ENCODE measurements around the gene ZAP70.

The ZAP70 gene

DNA sequence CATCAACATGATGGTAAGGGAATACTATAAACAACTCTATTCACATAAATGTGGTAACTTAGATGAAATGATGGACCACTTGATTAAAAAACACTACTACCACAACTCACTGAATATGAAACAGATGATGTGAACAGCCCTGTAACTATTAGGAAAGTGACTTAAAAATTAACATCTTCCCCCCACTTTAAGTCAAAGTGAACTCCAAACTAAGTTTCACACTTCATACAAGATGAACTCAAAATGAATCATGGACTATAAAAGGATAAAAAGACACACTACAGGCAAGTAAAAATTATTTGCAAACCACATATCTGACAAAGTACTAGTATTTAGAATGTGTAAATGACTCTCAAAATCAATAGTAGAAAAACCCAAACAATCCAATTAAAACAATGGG, 71.6 kb downstream of the ZAP70 start:
- no peak overlapping the region for H3K27ac ChIP-seq

DNA sequence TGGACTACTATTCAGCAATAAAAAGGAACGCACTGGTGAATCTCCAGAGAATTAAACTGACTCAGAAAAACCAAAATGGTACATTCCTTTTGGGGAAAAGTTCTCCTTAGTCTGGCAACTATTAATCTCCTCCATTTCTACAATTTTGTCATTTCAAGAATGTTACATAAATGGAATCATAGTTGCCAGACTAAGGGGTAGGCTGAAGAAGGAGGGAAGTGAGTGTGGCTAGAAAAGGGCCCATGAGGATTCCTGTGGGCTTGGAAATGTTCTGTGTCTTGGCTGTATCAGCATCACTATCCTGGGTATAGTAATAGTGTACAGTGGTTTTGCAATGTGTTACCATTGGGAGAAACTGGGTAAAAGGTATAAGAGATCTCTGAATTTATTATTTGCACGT, 72.4 kb downstream of the ZAP70 start:
- H3K27ac ChIP-seq = no peak overlapping the region
- no peak for TF ChIP-seq ZFX (IDR thresholded peaks at IDR 0.05; ENCODE audit: borderline replicate concordance)

More for the DNA sequence above, 71.6 kb downstream of the ZAP70 start:
- TF ChIP-seq, protein P1, sequence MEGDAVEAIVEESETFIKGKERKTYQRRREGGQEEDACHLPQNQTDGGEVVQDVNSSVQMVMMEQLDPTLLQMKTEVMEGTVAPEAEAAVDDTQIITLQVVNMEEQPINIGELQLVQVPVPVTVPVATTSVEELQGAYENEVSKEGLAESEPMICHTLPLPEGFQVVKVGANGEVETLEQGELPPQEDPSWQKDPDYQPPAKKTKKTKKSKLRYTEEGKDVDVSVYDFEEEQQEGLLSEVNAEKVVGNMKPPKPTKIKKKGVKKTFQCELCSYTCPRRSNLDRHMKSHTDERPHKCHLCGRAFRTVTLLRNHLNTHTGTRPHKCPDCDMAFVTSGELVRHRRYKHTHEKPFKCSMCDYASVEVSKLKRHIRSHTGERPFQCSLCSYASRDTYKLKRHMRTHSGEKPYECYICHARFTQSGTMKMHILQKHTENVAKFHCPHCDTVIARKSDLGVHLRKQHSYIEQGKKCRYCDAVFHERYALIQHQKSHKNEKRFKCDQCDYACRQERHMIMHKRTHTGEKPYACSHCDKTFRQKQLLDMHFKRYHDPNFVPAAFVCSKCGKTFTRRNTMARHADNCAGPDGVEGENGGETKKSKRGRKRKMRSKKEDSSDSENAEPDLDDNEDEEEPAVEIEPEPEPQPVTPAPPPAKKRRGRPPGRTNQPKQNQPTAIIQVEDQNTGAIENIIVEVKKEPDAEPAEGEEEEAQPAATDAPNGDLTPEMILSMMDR (IDR thresholded peaks at IDR 0.05) = no peak

DNA sequence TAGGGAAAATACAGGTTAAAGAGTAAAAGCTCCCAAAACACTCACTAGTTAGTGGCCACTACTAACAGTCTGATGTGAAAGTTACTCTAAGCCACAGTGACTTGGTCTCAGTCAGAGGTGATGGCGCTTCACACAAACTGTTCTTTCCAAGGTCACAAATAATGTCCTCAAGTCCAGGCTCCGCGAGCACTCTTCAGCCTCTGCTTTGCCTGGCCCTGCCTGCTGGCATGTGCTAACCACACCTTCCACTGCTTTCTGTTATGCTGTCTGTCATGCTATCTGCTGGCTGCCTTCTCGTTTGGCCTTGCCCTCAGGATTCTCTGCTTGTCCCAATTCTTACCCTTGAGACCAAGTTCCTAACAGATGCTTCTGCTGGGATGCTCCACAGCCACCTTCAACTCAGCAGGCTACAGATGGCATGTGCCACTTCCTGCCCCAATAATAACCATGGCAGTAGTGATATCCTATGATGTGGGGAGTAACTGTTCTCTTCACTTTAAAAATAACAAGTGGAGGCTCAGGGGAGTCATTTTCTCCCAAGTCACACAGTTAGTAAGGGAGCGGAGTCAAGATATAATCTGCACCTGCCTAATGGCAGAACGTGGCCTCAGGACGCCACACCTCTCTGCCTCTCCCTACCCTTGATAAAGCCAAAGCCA, 75.7 kb downstream of the ZAP70 start:
- H3K27ac ChIP-seq = no peak overlapping the region
- no peak for TF ChIP-seq ZFX (IDR thresholded peaks at IDR 0.05; ENCODE audit: borderline replicate concordance)
- TF ChIP-seq, protein P1 (IDR thresholded peaks at IDR 0.05) = no peak

Data from 22Rv1 (cell line).